Suprapubic skin (tissue), 4 donors: ENCODE measurements around the gene LTBP2. TPM values are rescaled to one million over a fixed set of nuclear protein-coding genes. Genes with fewer than 3 reads are reported as not detected.

Source experiments
- DNase-seq, 2 donors: peaks; one replicate each; pipeline ENCODE4 v3.0.0-alpha.2; 2019; ENCODE audit warnings: low spot score in 2 of 2
- H3K27ac ChIP-seq: fragments of 200-600 bp; sonication (generic); one replicate; pipeline ENCODE4 v1.5.1; 2019
- H3K27me3 ChIP-seq: fragments of 200-600 bp; sonication (generic); one replicate; pipeline ENCODE4 v1.5.1; 2019
- H3K36me3 ChIP-seq: fragments of 200-600 bp; sonication (generic); one replicate; pipeline ENCODE4 v1.5.1; 2019
- H3K4me1 ChIP-seq: fragments of 200-600 bp; sonication (generic); one replicate; pipeline ENCODE4 v1.5.1; 2019
- H3K4me3 ChIP-seq: fragments of 200-600 bp; sonication (generic); one replicate; pipeline ENCODE4 v1.5.1; 2019; ENCODE audit warnings: mild to moderate bottlenecking
- H3K9me3 ChIP-seq: fragments of 200-600 bp; sonication (generic); one replicate; pipeline ENCODE4 v1.5.1; 2019
- EP300 ChIP-seq: sonication (generic); formaldehyde crosslinking; IDR thresholded peaks from one replicate; pipeline ENCODE4 v1.6.1; 2017; ENCODE audit warnings: antibody characterized with exemption
- POLR2A ChIP-seq, 2 donors: fragments of 450-650 bp; IDR thresholded peaks; one replicate each; pipeline ENCODE4 v1.6.1; 2017; ENCODE audit warnings: antibody characterized with exemption in 2 of 2, mild to moderate bottlenecking in 2 of 2, moderate library complexity in 2 of 2
- POLR2AphosphoS5 ChIP-seq, 3 donors: sonication (generic); formaldehyde crosslinking; IDR thresholded peaks; one replicate each; pipeline ENCODE4 v1.6.1; 2017; ENCODE audit warnings: antibody characterized with exemption in 3 of 3
- WGBS: methylation state at CpG from one replicate; pipeline ENCODE4 v1.1.5; 2018; 5-methylcytosine and 5-hydroxymethylcytosine counted together
- total RNA-seq, 4 donors: library from RNA; depleted of rRNA; stranded (reverse); fragments of >200 nt; gene quantifications; one replicate each; pipeline ENCODE4 v1.1.0, GENCODE V29; 2016
- TF ChIP-seq, protein P1 (sequence below), 2 donors: fragments of 200-600 bp in 1 of 2; fragments of 450-650 bp in 1 of 2; sonication (generic) in 1 of 2; IDR thresholded peaks; one replicate each; pipeline ENCODE4 v1.5.1; 2016 to 2019; ENCODE audit warnings: antibody characterized with exemption in 2 of 2, mild to moderate bottlenecking in 1 of 2, moderate library complexity in 1 of 2

Gene LTBP2
- total RNA-seq, 4 donors from 2014 or later: 19.6 to 36.0 (median 26.2) TPM

GRCh38 chr14:74571901-74572725 lies 39.9 kb downstream of the LTBP2 start:
- TF ChIP-seq POLR2A (IDR thresholded peaks at IDR 0.05) (no peak), POLR2AphosphoS5 (IDR thresholded peaks at IDR 0.05) (no peak), EP300 (no peak)
- TF ChIP-seq, protein P1, sequence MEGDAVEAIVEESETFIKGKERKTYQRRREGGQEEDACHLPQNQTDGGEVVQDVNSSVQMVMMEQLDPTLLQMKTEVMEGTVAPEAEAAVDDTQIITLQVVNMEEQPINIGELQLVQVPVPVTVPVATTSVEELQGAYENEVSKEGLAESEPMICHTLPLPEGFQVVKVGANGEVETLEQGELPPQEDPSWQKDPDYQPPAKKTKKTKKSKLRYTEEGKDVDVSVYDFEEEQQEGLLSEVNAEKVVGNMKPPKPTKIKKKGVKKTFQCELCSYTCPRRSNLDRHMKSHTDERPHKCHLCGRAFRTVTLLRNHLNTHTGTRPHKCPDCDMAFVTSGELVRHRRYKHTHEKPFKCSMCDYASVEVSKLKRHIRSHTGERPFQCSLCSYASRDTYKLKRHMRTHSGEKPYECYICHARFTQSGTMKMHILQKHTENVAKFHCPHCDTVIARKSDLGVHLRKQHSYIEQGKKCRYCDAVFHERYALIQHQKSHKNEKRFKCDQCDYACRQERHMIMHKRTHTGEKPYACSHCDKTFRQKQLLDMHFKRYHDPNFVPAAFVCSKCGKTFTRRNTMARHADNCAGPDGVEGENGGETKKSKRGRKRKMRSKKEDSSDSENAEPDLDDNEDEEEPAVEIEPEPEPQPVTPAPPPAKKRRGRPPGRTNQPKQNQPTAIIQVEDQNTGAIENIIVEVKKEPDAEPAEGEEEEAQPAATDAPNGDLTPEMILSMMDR (IDR thresholded peaks at IDR 0.05): no peak
- peak overlapping the region; percentile 26 for H3K4me3 ChIP-seq
- 15% methylated on average over 8 of the region's 8 CpGs for WGBS
- H3K36me3 ChIP-seq: no peaks in the 10 kb centered on the region
- no peak for DNase-seq
- H3K27ac ChIP-seq: peak overlapping the region; percentile 92
- H3K4me1 ChIP-seq: peaks cover 80% of the 10 kb centered on the region
- no peaks in the 10 kb centered on the region for H3K27me3 ChIP-seq
- no peaks in the 10 kb centered on the region for H3K9me3 ChIP-seq

- no peak for DNase-seq
- peak overlapping the region; percentile 26 for H3K4me3 ChIP-seq
- TF ChIP-seq, protein P1 (IDR thresholded peaks at IDR 0.05): no peak
- TF ChIP-seq POLR2AphosphoS5 (IDR thresholded peaks at IDR 0.05): no peak
- no peak for TF ChIP-seq POLR2A (IDR thresholded peaks at IDR 0.05)
- no peak for TF ChIP-seq EP300
- H3K36me3 ChIP-seq: no peaks in the 10 kb centered on the region
- WGBS: 27% methylated on average over 9 of the region's 9 CpGs
- no peaks in the 10 kb centered on the region for H3K9me3 ChIP-seq
- H3K27ac ChIP-seq: peak overlapping the region; percentile 92
- no peaks in the 10 kb centered on the region for H3K27me3 ChIP-seq
- peaks cover 82% of the 10 kb centered on the region for H3K4me1 ChIP-seq
Measured at GRCh38 chr14:74571441-74571841, 40.6 kb downstream of the LTBP2 start.

- H3K27me3 ChIP-seq: no peaks in the 10 kb centered on the region
- no peaks in the 10 kb centered on the region for H3K36me3 ChIP-seq
- H3K9me3 ChIP-seq: no peaks in the 10 kb centered on the region
- 63% methylated on average over 5 of the region's 5 CpGs for WGBS
- DNase-seq: no peak
- H3K4me3 ChIP-seq: no peak overlapping the region
- H3K27ac ChIP-seq: peak overlapping the region; percentile 92
- peaks cover 89% of the 10 kb centered on the region for H3K4me1 ChIP-seq
- no peak for TF ChIP-seq POLR2A (IDR thresholded peaks at IDR 0.05)
- TF ChIP-seq POLR2AphosphoS5 (IDR thresholded peaks at IDR 0.05): no peak
- no peak for TF ChIP-seq EP300
- TF ChIP-seq, protein P1 (IDR thresholded peaks at IDR 0.05): no peak
Measured at GRCh38 chr14:74570696-74571095, 41.3 kb downstream of the LTBP2 start.

DNA sequence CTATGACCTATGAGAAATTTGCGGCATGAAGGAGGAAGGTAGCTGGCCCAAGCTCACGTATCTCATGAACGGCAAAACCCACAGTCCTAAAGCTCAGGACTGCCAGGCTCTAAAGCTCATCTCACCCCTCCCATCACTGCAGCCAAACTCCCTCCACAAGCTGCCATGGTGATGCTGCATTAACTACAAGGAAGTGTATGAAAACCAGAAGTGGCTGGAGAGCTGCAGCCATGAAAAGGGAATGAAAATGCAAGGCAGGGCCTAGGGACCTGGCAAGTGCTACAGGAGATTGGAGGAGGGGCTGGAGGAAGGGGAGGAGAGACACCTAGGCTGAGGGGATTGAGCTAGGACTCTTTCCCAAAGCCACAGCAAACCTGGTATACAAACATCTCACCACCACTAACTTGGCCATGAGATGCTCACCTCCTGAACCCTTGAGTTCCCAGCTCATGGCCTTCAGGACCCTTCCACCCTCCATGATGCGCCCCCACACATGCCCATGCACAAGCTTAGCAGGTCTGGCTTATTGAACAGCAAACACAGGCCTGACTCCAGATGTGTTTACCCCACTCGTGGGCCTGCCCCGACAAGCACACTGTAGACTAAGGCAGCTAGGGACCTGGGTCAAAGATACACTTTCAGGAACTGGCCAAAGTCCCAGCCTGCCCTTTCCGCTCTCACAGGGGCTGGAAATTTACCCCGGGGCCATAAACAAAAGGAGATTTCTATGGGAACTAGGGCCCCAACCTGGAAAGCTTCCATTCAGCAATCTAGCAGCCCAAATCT lies 42.0 kb downstream of the LTBP2 start:
- Histone ChIP-seq H3K9me3 (no peaks in the 10 kb centered on the region), H3K27ac (peak overlapping the region; percentile 92), H3K4me3 (no peak overlapping the region), H3K4me1 (peaks cover 94% of the 10 kb centered on the region), H3K36me3 (no peaks in the 10 kb centered on the region), H3K27me3 (no peaks in the 10 kb centered on the region)
- 41% methylated on average over 8 of the region's 8 CpGs for WGBS
- no peak for DNase-seq
- TF ChIP-seq POLR2AphosphoS5 (IDR thresholded peaks at IDR 0.05) (no peak), EP300 (no peak), POLR2A (IDR thresholded peaks at IDR 0.05) (no peak)
- TF ChIP-seq, protein P1 (IDR thresholded peaks at IDR 0.05): no peak

DNA sequence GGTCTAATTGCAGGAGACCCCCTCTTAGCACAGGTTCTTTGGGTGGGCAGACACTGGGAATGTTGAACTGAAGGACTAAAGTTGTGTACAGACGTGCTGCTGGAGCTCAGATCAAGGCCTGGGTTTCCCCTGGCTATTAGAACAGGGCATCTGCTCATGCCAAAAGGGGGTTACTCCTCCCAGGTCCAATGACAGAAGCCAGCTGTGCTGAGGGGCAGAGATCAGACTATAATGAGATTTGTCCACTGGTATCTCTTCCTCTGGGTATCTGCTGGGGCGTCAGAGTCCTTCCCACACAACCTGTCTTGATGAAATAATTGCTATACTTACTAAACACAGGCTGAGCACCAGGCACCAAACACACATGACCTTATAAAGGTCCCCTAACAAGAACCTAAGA lies 42.6 kb downstream of the LTBP2 start:
- 53% methylated on average over 2 of the region's 2 CpGs for WGBS
- Histone ChIP-seq H3K4me1 (peaks cover 91% of the 10 kb centered on the region), H3K36me3 (no peaks in the 10 kb centered on the region), H3K9me3 (no peaks in the 10 kb centered on the region), H3K4me3 (no peak overlapping the region), H3K27ac (peak overlapping the region; percentile 92), H3K27me3 (no peaks in the 10 kb centered on the region)
- TF ChIP-seq POLR2AphosphoS5 (IDR thresholded peaks at IDR 0.05) (no peak), EP300 (no peak), POLR2A (IDR thresholded peaks at IDR 0.05) (no peak)
- TF ChIP-seq, protein P1 (IDR thresholded peaks at IDR 0.05): no peak
- DNase-seq: no peak
